GM19463 (cell line): Measurements from ENCODE around the gene SOX6.

ENCODE experiments used
- ATAC-seq: cut with Tn5 transposase; IDR thresholded peaks from one replicate; pipeline ENCODE4 v1.9.1; 2021; ENCODE audit warnings: mild to moderate bottlenecking, moderate library complexity; ENCODE audit not compliant: unreplicated experiment

Gene SOX6

GRCh38 chr11:16279524-16279923 is 76.8 kb downstream of the SOX6 start:
- no peak for ATAC-seq

- ATAC-seq = no peak
Measured at GRCh38 chr11:16278979-16279378, 77.4 kb downstream of the SOX6 start.

- no peak for ATAC-seq
Measured at GRCh38 chr11:16278273-16278672, 78.1 kb downstream of the SOX6 start.

- ATAC-seq = no peak
Measured at GRCh38 chr11:16276251-16276650, 80.1 kb downstream of the SOX6 start.

GRCh38 chr11:16271258-16271657 is 85.1 kb downstream of the SOX6 start:
- no peak for ATAC-seq

- no peak for ATAC-seq
Measured at GRCh38 chr11:16266021-16266420, 90.3 kb downstream of the SOX6 start.

GRCh38 chr11:16265022-16265421 is 91.3 kb downstream of the SOX6 start:
- no peak for ATAC-seq

GRCh38 chr11:16262645-16262955 is 93.7 kb downstream of the SOX6 start:
- no peak for ATAC-seq

GRCh38 chr11:16261836-16262644 is 94.3 kb downstream of the SOX6 start:
- peak; percentile 96 for ATAC-seq

GRCh38 chr11:16252373-16252772 is 104.0 kb downstream of the SOX6 start:
- no peak for ATAC-seq

- no peak for ATAC-seq
Measured at GRCh38 chr11:16248248-16248647, 108.1 kb downstream of the SOX6 start.

GRCh38 chr11:16242806-16243205 is 113.5 kb downstream of the SOX6 start:
- peak; percentile 93 for ATAC-seq

GRCh38 chr11:16240687-16241086 is 115.7 kb downstream of the SOX6 start:
- ATAC-seq = no peak

- ATAC-seq = no peak
Measured at GRCh38 chr11:16239141-16240105, 116.9 kb downstream of the SOX6 start.

- no peak for ATAC-seq
Measured at GRCh38 chr11:16226245-16226644, 130.1 kb downstream of the SOX6 start.

- ATAC-seq = no peak
Measured at GRCh38 chr11:16225623-16226022, 130.7 kb downstream of the SOX6 start.

- ATAC-seq = no peak
Measured at GRCh38 chr11:16223558-16223957, 132.8 kb downstream of the SOX6 start.

GRCh38 chr11:16217631-16218030 is 138.7 kb downstream of the SOX6 start:
- ATAC-seq = no peak

GRCh38 chr11:16216831-16217230 is 139.5 kb downstream of the SOX6 start:
- ATAC-seq = no peak

- no peak for ATAC-seq
Measured at GRCh38 chr11:16215352-16215751, 141.0 kb downstream of the SOX6 start.

GRCh38 chr11:16211407-16211806 is 144.9 kb downstream of the SOX6 start:
- no peak for ATAC-seq

GRCh38 chr11:16204261-16204660 is 152.1 kb downstream of the SOX6 start:
- no peak for ATAC-seq
